Thymus (tissue), 11 donors: ENCODE measurements around the gene H3-3A. TPM values are rescaled to one million over a fixed set of nuclear protein-coding genes. Genes with fewer than 3 reads are reported as not detected.

Source experiments
- DNase-seq, 9 donors: peaks; one replicate each; pipeline ENCODE4 v3.0.0-alpha.2; 2013; ENCODE audit warnings: low spot score in 9 of 9, low read depth in 6 of 9, missing footprints in 1 of 9
- H3K27ac ChIP-seq, 2 donors: one replicate each; pipeline ENCODE4 v1.5.1; 2013; ENCODE audit warnings: control low read depth in 1 of 2, low read depth in 1 of 2, low read length in 1 of 2, mild to moderate bottlenecking in 1 of 2, moderate library complexity in 1 of 2
- H3K27me3 ChIP-seq, 2 donors: one replicate each; pipeline ENCODE4 v1.5.1; 2013; ENCODE audit warnings: low read length in 1 of 2; ENCODE audit not compliant: control insufficient read depth in 2 of 2, insufficient read depth in 1 of 2
- H3K36me3 ChIP-seq, 2 donors: one replicate each; pipeline ENCODE4 v1.5.1; 2013; ENCODE audit warnings: low read length in 1 of 2, mild to moderate bottlenecking in 1 of 2, moderate library complexity in 1 of 2; ENCODE audit not compliant: control insufficient read depth in 2 of 2, insufficient read depth in 2 of 2
- H3K4me1 ChIP-seq, 2 donors: one replicate each; pipeline ENCODE4 v1.5.1; 2013; ENCODE audit warnings: low read length in 2 of 2; ENCODE audit not compliant: control insufficient read depth in 2 of 2, insufficient read depth in 2 of 2
- H3K4me3 ChIP-seq, 2 donors: one replicate each; pipeline ENCODE4 v1.5.1; 2013; ENCODE audit warnings: low read length in 2 of 2, control low read depth in 1 of 2, mild to moderate bottlenecking in 1 of 2
- H3K9me3 ChIP-seq, 2 donors: one replicate each; pipeline ENCODE4 v1.5.1; 2013; ENCODE audit warnings: low read length in 1 of 2, mild to moderate bottlenecking in 1 of 2; ENCODE audit not compliant: control insufficient read depth in 2 of 2, insufficient read depth in 1 of 2
- WGBS: extraction: QIAGEN DNeasy Blood & Tissue Kit; methylation state at CpG from one replicate; pipeline ENCODE4 v1.1.7; 2013; 5-methylcytosine and 5-hydroxymethylcytosine counted together
- polyA plus RNA-seq: library from polyadenylated mRNA; stranded (reverse); fragments of 200-250 nt; gene quantifications from one replicate; pipeline ENCODE4 v1.2.3, GENCODE V29; 2013
- total RNA-seq: library from RNA; stranded (reverse); fragments of 120-200 nt; gene quantifications from one replicate; pipeline ENCODE4 v1.2.4, GENCODE V29; 2013
- donor health status: healthy.

Gene H3-3A
- total and polyA plus RNA-seq, 2 donors: 725 to 1,694 TPM

DNA sequence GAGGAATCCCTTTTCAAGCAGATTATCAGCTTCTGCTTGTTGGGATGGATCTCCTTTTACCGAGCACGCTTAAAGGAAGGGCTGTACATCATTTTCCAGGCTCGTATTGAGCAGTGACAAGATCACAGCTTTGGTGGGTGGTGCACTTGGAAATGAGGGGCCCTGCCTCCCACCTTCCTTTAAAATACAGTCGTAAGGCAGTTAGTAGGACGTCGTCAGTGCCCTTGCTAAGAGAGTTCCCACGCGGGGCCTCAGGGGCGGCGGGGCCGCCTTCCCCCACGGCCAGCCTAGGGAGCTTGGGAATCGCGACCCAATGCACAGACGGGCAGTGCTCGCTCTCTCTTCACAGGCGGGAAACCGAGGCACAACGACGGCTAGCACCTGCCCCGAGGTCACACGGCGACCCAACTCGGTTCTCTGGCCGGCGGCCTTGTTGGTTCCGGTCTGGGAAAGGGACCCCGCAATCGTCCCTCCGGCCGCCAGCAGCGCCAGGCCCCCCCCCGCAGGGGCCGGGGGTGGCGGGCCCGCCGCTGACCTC is 58.6 kb downstream of the H3-3A start:
- no peaks in the 10 kb centered on the region for H3K36me3 ChIP-seq
- peak in 1 of 9 donors; percentile 38 for DNase-seq
- H3K9me3 ChIP-seq: no peaks in the 10 kb centered on the region
- 13% methylated on average over 37 of the region's 37 CpGs for WGBS
- H3K4me3 ChIP-seq: peak overlapping the region; percentile 22 to 62
- peaks cover 0 to 29% of the 10 kb centered on the region in 2 donors for H3K27me3 ChIP-seq
- no peak overlapping the region for H3K27ac ChIP-seq
- H3K4me1 ChIP-seq: peaks cover 13 to 20% of the 10 kb centered on the region in 2 donors

Other genes starting within 250 kb of the H3-3A start
- gene TMEM63A, start 180.3 kb upstream of the H3-3A start, total RNA-seq: 19.8 TPM
- gene TMEM63A, start 180.3 kb upstream of the H3-3A start, polyA plus RNA-seq: 38.8 TPM
- 0.47 TPM for gene LEFTY1, start 173.6 kb upstream of the H3-3A start, total RNA-seq
- gene LEFTY1, start 173.6 kb upstream of the H3-3A start, polyA plus RNA-seq: 1.2 TPM
- 50.7 TPM for gene PYCR2, start 138.5 kb upstream of the H3-3A start, total RNA-seq
- gene PYCR2, start 138.5 kb upstream of the H3-3A start, polyA plus RNA-seq: 80.7 TPM
- 0.33 TPM for gene LEFTY2, start 121.5 kb upstream of the H3-3A start, total RNA-seq
- gene LEFTY2, start 121.5 kb upstream of the H3-3A start, polyA plus RNA-seq: 1.5 TPM
- gene SDE2, start 63.4 kb upstream of the H3-3A start, total RNA-seq: 29.7 TPM
- 13.8 TPM for gene SDE2, start 63.4 kb upstream of the H3-3A start, polyA plus RNA-seq
- gene ACBD3, start 124.0 kb downstream of the H3-3A start, total RNA-seq: 21.1 TPM
- 17.9 TPM for gene ACBD3, start 124.0 kb downstream of the H3-3A start, polyA plus RNA-seq
- 0.09 TPM for gene MIXL1, start 160.9 kb downstream of the H3-3A start, total RNA-seq
- gene MIXL1, start 160.9 kb downstream of the H3-3A start, polyA plus RNA-seq: 0.30 TPM
- gene LIN9, start 246.4 kb downstream of the H3-3A start, total RNA-seq: 13.3 TPM
- gene LIN9, start 246.4 kb downstream of the H3-3A start, polyA plus RNA-seq: 5.5 TPM